MCF 10A (cell line): ENCODE data around the gene NBEAL1. TPM values are rescaled to one million over a fixed set of nuclear protein-coding genes. Genes with fewer than 3 reads are reported as not detected.
"Not testable (repeated sequence)": the region's sequence is repeated elsewhere in the genome, so short reads cannot be mapped to it uniquely, and the experiment has no call there.

Source experiments
- BruUV-seq: library from RNA; stranded (reverse); fragments of 400-500 nt; replicated peaks from 2 replicates; lab custom pipeline; 2021; lab: Mats Ljungman, UMichigan
- CTCF ChIA-PET: fragments of 300-600 bp; sonication (Branson Sonifier 250); formaldehyde crosslinking; extraction: SDS; loops from one replicate; lab custom pipeline; 2021; ENCODE audit warnings: antibody characterized with exemption, inconsistent platforms; lab: Yijun Ruan, JAX
- POLR2A ChIA-PET: fragments of 300-600, 350-650 bp; sonication (Branson Sonifier 250); formaldehyde crosslinking; extraction: SDS; loops from one replicate; lab custom pipeline; 2020; ENCODE audit warnings: antibody characterized with exemption, inconsistent platforms; lab: Yijun Ruan, JAX
- DNase-seq: peaks from one replicate; pipeline ENCODE4 v3.0.0-alpha.2; 2018; ENCODE audit not compliant: unreplicated experiment
- H3K27ac Mint-ChIP-seq: one replicate; pipeline ENCODE4 v1.8.0; 2022; ENCODE audit warnings: mild to moderate bottlenecking, low read depth, mixed read lengths; ENCODE audit not compliant: unreplicated experiment
- H3K27me3 Mint-ChIP-seq: one replicate; pipeline ENCODE4 v1.8.0; 2022; ENCODE audit warnings: mixed read lengths; ENCODE audit not compliant: insufficient read depth, unreplicated experiment
- H3K36me3 Mint-ChIP-seq: one replicate; pipeline ENCODE4 v1.8.0; 2022; ENCODE audit warnings: mild to moderate bottlenecking, moderate library complexity, mixed read lengths; ENCODE audit not compliant: insufficient read depth, unreplicated experiment
- H3K4me1 Mint-ChIP-seq: one replicate; pipeline ENCODE4 v1.8.0; 2022; ENCODE audit warnings: mixed read lengths; ENCODE audit not compliant: insufficient read depth, unreplicated experiment
- H3K4me3 Mint-ChIP-seq: one replicate; pipeline ENCODE4 v1.8.0; 2022; ENCODE audit warnings: mild to moderate bottlenecking, moderate library complexity, mixed read lengths; ENCODE audit not compliant: unreplicated experiment
- H3K9me3 Mint-ChIP-seq: one replicate; pipeline ENCODE4 v1.8.0; 2022; ENCODE audit warnings: mixed read lengths; ENCODE audit not compliant: unreplicated experiment
- intact Hi-C: fragments of 100-400 bp; cut with micrococcal nuclease; formaldehyde crosslinking; loops from 2 replicates; pipeline ENCODE4 v1.14.1; 2022
- total RNA-seq: library from RNA; stranded (reverse); gene quantifications from 2 replicates; pipeline ENCODE4 v1.2.3, GENCODE V29; 2022
- TF ChIP-seq, protein P1 (sequence below): fragments of 200-600 bp; IDR thresholded peaks from one replicate; pipeline ENCODE4 v1.8.0; 2022; ENCODE audit warnings: antibody characterized with exemption, mild to moderate bottlenecking; ENCODE audit not compliant: unreplicated experiment

NBEAL1 gene
- total RNA-seq, 1 experiment from 2014 or later = 18.8 TPM

DNA sequence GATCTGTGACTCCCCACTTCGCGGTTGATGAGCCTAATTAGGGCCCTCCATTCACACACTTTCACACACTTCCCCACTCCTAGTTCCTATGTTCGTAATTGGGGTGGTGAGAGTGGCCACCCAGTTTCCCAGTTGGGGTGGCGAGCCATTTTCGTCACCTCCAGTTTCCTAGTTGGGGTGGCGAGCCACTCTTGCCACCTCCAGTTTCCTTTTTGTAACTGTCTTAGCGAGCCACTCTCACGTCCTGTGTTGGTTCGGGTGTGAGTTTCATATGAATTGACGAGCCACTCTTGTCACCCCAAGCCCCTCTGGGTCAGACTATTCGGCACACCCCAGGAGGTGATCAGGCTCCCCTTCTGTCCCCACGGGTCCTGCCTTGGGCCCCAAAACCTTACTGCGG is 238.1 kb downstream of the NBEAL1 start:
- Mint-ChIP-seq H3K9me3 (no peaks in the 10 kb centered on the region), H3K27ac (no peak overlapping the region), H3K4me3 (no peak overlapping the region), H3K27me3 (no peaks in the 10 kb centered on the region), H3K36me3 (peaks cover 69% of the 10 kb centered on the region), H3K4me1 (no peaks in the 10 kb centered on the region)
- ChIA-PET CTCF (interaction anchor here (1.2 kb wide), 1 partner anchor 14 kb away, joined by 5 read pairs; the partner anchor contains the start of gene CYP20A1), POLR2A (interaction anchor here (1.3 kb wide), 1 partner anchor 14 kb away, joined by 4 read pairs; the partner anchor contains the start of gene CYP20A1)
- TF ChIP-seq, protein P1, sequence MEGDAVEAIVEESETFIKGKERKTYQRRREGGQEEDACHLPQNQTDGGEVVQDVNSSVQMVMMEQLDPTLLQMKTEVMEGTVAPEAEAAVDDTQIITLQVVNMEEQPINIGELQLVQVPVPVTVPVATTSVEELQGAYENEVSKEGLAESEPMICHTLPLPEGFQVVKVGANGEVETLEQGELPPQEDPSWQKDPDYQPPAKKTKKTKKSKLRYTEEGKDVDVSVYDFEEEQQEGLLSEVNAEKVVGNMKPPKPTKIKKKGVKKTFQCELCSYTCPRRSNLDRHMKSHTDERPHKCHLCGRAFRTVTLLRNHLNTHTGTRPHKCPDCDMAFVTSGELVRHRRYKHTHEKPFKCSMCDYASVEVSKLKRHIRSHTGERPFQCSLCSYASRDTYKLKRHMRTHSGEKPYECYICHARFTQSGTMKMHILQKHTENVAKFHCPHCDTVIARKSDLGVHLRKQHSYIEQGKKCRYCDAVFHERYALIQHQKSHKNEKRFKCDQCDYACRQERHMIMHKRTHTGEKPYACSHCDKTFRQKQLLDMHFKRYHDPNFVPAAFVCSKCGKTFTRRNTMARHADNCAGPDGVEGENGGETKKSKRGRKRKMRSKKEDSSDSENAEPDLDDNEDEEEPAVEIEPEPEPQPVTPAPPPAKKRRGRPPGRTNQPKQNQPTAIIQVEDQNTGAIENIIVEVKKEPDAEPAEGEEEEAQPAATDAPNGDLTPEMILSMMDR = no peak
- BruUV-seq = no TSS peak
- intact Hi-C loops = no loop called here
- no peak for DNase-seq

DNA sequence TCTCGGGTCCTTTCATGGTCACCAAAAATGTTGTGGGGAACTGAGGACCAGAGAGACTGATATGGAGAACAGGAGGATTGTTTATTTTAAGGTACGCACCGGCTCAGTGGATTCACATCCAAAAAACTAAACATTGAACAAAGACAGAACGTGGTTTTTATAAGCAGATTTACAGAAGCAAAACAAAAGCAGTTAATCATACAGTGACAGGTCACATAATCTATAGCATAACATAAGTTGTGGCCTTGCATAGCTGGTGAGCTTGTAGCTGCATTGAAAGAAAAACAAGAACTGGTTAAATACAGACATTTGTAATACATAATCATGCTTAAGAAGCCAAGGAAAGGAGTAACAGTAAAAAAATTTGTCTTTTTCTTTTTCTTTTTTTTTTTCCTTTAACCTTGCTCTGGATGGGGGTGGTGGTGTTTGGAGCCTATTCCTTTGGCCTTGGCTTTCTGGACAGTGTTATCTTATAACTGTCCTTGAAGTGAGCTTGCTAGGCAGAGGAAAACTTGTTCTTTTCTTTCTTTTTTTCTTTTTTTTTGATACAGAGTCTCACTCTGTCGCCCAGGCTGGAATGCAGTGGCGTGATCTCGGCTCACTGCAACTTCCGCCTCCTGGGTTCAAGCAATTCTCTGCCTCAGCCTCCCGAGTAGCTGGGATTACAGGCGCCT is 238.9 kb downstream of the NBEAL1 start:
- H3K27ac Mint-ChIP-seq, BruUV-seq: not testable (repeated sequence)

DNA sequence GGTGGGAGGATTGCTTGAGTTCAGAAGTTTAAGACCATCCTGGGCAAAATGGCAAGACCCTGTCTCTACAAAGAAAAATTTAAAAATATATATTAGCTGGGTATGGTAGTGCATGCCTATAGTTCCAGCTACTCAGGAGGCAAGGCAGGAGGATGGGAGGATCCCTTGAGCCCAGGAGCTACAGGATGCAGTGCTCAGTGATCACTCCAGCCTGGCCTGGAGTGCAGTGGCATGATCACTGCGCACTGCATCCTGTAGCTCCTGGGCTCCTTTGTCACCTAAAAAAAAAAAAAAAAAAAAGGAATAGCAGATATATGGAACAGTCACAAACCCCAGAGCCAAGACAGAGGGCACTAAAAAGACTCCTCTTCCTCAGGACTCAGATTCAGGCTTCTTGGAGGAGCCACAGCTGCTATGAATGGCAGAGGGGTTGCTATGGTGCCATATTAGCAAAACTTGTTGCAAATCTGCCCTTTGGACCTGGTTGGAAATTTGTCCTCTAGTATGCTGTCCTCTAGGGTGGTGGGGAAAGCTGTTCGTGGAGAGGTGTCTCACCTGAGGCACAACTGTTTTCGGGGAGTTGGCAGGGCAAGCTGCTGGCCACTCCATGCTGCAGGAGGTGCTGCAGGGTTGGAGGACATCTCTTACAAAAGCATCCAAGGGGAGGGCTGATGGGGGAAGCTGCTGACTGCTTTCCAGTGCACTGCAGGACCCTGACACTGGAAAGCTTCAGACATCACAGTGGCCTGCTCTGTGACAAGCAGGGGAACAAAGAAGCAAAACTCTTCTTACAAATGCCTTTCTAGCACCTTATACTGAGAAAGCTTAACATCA is 246.9 kb downstream of the NBEAL1 start:
- no TSS peak for BruUV-seq
- peaks cover 6% of the 10 kb centered on the region for H3K4me1 Mint-ChIP-seq

More for the DNA sequence above, 238.9 kb downstream of the NBEAL1 start:
- intact Hi-C loops, H3K4me3 Mint-ChIP-seq, DNase-seq, H3K4me1 Mint-ChIP-seq, POLR2A ChIA-PET, H3K9me3 Mint-ChIP-seq, H3K27me3 Mint-ChIP-seq: not testable (repeated sequence)
- peaks cover 72% of the 10 kb centered on the region for H3K36me3 Mint-ChIP-seq
- CTCF ChIA-PET = interaction anchor here (0.6 to 1.2 kb wide), 2 partner anchors 15 to 562 kb away, joined by 3 to 5 read pairs; partner anchors contain the start of gene CYP20A1

More for the DNA sequence above, 246.9 kb downstream of the NBEAL1 start:
- intact Hi-C loops = no loop called here
- Mint-ChIP-seq H3K27ac (no peak overlapping the region), H3K4me3 (no peak overlapping the region), H3K36me3 (peaks cover 61% of the 10 kb centered on the region), H3K27me3 (no peaks in the 10 kb centered on the region), H3K9me3 (no peaks in the 10 kb centered on the region)
- TF ChIP-seq, protein P1 = no peak
- DNase-seq = no peak
- ChIA-PET CTCF (interaction anchor here (0.5 to 0.6 kb wide), 2 partner anchors 23 to 570 kb away, joined by 3 to 6 read pairs; no protein-coding TSS in a partner anchor), POLR2A (no interaction called here)

Other genes with a start within 250 kb of the NBEAL1 start
- 6.5 and 8.0 TPM in 2 replicates for gene ICA1L, start 143.1 kb upstream of the NBEAL1 start, total RNA-seq
- gene WDR12, start 103.2 kb upstream of the NBEAL1 start, total RNA-seq = 141 and 146 TPM in 2 replicates
- 6.8 and 8.2 TPM in 2 replicates for gene CARF, start 102.6 kb upstream of the NBEAL1 start, total RNA-seq
- 14.5 and 15.9 TPM in 2 replicates for gene CYP20A1, start 224.1 kb downstream of the NBEAL1 start, total RNA-seq